Activated CD4-positive, alpha-beta T cell treated with anti-CD3 and anti-CD28 coated beads, Interleukin-2, amount 50 U/mL, for 16 hours (primary cell): ENCODE measurements around the gene PPARD.
"Not testable (repeated sequence)": the region's sequence is repeated elsewhere in the genome, so short reads cannot be mapped to it uniquely, and the experiment has no call there.

ENCODE experiments used
- DNase-seq: peaks from one replicate; pipeline ENCODE4 v3.0.0-alpha.2; 2020

PPARD gene

DNA sequence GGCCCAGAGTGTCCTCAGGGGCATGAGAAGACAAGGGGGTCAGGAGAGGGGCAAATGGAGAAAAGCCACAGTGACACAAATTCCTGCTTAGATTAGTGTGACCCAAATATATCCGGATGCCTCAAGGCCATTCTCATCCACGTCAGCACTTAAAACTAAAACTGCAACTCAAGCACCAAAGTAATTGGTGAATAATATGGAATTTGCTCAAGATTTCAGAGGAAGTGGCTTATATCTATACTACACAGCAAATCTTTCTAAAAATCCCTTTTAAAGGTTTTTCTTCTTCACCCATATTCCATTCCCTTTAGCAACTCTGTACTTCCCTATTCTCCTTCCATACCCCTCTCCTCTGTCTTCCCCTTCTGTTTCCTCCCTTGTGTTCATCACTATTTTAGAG, 29.6 kb upstream of the PPARD start:
- no peak for DNase-seq

DNA sequence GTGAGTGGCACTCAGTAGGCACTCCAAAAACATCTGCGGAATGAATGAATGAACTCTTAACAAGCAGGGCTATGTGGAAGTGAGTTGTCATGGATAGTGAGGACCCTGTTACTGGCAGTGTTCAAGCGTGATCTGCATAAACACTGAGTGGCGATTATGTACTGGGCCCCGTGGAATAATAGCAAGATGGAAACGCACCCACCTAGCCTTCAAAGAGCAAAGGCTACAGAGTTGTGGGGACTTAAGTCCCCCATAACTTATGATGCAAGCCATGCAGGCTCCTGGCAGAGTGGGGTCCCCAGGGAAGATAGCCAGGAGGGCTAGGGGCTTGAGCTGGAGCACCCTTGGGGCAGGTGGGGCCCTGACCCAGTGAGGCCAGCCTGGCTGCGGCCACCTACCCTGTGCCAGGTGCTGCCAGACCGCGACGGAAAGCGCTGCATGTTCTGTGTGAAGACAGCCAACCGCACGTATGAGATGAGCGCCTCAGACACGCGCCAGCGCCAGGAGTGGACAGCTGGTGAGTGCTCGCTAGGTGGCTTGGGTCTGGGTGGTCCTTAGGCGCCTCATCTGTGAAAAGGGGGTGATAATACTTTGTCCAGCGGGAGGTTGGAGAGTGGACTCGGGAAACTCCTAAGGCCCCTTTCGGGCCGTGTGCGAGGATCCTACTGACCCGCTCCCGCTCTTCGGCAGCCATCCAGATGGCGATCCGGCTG, 24.7 kb upstream of the PPARD start:
- DNase-seq, result no peak

DNA sequence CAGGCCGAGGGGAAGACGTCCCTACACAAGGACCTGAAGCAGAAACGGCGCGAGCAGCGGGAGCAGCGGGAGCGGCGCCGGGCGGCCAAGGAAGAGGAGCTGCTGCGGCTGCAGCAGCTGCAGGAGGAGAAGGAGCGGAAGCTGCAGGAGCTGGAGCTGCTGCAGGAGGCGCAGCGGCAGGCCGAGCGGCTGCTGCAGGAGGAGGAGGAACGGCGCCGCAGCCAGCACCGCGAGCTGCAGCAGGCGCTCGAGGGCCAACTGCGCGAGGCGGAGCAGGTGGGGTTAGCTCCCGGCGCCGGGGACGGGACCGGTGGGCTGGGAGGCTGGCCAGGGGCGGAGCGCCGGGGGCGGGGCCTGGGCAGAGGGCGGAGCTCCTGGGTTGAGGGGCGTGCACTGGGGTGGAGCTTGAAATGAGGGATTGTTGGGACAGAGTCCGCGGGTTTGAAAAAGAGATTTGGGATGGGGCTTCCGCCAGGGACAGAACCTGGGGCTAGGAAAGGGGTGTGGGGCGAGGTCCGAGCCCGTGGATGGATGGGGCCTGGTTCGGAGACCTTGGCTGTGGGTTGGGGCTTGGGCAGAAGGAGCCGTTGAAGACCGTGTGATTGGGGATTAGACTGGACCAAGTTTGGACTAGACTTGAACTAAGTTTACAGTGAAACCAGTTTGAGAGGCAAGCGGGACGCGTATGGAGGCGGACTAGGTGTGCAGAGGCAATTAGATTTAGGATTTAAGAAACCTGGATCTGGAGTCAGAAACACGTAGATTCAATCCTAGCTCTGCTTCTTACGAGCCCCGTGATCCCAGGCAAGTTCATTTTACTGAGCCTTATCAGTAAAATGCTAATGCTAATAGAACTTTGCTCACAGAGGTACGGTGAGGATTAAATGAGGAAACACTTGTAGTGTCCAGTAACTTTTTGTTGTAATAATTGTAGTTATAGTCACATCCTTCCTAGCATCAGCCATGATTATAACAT, 23.9 kb upstream of the PPARD start:
- DNase-seq, result no peak

DNA sequence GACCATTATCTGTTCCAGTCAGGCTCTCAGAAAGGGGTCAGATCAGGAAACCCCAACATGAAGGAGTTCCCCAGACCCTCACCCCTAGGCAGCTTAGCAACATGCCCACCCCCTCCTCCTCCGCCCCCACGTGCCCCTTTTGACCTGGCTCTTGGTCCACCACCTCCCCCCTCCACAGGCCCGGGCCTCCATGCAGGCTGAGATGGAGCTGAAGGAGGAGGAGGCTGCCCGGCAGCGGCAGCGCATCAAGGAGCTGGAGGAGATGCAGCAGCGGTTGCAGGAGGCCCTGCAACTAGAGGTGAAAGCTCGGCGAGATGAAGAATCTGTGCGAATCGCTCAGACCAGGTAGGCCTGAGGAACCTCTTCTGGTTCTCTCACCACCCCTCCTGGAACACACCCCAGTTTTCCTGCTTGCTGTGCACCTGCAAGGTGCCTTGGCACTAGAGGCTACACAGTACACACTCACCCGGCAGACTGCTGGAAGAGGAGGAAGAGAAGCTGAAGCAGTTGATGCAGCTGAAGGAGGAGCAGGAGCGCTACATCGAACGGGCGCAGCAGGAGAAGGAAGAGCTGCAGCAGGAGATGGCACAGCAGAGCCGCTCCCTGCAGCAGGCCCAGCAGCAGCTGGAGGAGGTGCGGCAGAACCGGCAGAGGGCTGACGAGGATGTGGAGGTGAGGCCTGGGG, 22.9 kb upstream of the PPARD start:
- no peak for DNase-seq

DNA sequence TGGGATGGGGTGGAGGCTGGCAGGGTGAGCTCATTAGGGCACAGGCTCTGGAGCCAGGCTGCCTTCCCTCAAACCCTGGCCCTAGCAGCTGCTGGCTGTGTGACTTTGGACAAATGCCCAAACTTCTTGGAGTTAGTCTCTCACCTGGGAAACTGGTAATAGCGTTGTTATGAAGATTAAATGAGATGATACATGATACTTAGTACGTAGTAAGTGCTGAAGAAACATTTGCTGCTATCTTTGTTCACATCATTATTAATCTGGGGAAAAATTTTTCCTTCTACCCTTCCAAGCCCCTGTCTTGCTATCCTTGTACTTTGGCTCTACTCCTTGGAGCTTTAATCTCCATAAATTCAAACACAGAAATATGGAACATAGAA, 22.3 kb upstream of the PPARD start:
- no peak for DNase-seq

DNA sequence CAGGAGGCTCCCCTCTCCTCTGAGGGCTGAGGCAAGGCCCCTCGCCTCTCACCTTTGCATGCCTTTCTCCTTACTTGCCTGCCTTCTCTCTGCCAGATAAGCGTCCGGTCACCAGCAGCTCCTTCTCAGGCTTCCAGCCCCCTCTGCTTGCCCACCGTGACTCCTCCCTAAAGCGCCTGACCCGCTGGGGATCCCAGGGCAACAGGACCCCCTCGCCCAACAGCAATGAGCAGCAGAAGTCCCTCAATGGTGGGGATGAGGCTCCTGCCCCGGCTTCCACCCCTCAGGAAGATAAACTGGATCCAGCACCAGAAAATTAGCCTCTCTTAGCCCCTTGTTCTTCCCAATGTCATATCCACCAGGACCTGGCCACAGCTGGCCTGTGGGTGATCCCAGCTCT, 21.3 kb upstream of the PPARD start:
- no peak for DNase-seq

DNA sequence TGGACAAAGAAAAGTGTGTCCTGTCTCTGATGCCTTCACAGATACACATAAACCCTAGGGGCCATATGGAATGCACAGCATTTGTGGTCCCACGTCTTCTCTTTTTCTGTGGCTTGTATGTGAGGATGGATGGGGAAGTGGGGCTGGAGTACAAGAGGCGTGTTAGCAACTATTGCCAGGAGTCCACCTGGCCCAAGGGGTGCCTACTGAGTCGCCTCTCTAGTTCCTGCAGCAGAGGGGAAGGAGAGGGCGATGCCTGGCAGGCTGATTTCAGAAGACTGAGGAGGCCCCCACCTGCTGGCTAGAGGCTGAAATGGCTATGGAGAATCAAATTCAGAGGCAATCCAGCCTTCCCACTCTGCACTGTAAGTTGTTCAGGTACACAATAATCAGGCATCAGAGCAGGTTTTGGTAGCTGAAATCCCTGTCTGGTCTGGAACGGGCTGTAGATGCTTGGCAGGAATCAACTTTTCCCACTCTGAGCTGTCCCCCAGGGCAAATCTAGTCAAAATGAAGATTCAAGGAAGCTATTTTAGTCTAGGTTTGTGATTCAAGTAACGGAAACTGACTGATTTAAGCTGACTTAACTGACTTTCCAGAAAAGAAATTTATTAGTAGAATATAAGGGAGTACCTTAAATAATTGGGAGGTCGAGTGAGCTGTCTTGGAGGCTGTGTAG, 14.9 kb upstream of the PPARD start:
- peak; percentile 76 for DNase-seq

DNA sequence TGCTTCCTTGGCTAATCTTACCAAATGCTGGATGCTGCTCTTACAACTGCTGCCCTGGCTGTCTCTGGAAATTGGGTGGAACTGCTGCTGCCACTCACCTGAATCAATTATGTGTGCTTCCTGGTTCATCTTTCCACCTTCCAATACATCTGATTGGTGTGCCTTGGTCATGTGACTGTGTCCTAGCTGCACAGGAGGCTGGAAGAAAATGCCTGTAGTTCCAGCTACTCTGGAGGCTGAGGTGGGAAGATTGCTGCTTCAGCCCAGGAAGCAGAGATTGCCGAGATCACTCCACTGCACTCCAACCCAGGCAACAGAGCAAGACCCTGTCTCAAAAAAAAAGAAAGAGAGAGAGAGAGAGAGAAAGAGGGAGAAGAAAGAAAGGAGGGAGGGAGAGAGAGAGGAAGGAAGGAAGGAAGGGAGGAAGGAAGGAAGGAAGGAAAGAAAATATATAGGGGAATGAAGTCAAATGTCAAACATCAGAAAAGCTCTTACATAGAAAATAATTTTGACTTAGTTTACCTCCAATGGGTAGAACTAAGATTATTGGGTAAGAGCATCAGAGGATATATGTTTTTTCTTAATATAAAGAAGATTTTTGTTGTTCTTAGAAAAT, 14.1 kb upstream of the PPARD start:
- DNase-seq, result no peak

DNA sequence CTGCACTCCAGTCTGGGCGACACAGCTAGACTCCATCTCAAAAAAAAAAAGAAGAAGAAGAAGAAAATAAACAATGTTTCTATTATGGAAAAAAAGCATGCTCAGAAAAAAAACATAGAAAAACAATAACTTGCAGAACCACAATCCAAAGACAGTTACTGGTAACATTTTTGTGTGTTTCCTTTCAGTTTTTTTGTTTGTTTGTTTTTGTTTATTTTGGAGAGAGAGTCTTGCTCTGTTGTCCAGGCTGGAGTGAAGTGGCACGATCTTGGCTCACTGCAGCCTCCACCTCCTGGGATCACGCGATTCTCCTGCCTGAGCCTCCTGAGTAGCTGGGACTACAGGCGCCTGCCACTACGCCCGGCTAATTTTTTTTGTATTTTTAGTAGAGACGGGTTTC, 13.4 kb upstream of the PPARD start:
- not testable (repeated sequence) for DNase-seq

DNA sequence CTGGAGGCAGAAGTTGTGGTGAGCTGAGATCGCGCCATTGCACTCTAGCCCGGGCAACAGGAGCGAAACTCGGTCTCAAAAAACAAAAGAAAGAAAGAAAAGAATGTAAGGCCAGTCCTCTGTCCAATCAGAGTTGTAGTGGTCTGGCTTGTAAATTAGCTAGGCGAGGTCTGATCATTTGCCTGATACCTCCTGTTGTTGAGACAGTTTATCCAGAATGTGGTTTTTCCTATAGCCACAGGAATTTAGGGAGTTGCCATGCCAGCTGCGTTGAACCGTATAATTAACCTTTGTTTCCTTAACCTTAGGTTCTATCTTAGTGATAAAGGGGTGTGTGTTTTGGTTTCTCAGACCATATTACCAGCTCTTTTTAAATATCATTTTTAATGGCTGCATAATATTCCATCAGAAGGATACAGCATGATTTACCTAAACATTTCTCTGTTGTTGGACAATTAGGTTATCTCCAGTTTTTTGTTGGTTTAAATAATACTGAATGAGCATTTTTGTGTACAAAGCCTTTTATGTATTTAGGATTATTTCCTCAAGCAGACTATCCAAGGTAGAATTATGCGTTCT, 11.7 kb upstream of the PPARD start:
- DNase-seq, result no peak

DNA sequence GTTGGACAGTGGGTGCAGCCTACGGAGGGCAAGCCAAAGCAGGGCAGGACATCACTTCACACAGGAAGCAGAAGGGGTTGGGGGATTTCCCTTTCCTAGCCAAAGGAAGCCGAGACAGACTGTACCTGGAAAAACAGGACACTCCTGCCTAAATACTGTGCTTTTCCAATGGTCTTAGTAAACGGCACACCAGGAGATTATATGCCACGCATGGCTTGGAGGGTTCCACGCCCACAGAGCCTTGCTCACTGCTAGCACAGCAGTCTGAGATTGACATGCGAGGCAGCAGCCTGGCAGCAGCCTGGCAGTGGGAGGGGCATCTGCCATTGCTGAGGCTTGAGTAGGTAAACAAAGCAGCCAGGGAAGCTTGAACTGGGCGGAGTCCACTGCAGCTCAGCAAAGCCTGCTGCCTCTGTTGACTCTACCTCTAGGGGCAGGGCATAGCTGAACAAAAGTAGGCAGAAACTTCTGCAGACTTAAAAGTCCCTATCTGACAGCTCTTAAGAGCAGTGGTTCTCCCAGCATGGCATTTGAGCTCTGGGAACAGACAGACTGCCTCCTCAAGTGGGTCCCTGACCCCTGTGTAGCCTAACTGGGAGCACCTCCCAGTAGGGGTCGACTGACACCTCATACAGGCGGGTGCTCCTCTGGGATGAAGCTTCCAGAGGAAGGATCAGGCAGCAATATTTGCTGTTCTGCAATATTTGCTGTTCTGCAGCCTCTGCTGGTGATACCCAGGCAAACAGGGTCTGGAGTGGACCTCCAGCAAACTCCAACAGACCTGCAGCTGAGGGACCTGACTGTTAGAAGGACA, 10.1 kb upstream of the PPARD start:
- DNase-seq, result peak; percentile 46

DNA sequence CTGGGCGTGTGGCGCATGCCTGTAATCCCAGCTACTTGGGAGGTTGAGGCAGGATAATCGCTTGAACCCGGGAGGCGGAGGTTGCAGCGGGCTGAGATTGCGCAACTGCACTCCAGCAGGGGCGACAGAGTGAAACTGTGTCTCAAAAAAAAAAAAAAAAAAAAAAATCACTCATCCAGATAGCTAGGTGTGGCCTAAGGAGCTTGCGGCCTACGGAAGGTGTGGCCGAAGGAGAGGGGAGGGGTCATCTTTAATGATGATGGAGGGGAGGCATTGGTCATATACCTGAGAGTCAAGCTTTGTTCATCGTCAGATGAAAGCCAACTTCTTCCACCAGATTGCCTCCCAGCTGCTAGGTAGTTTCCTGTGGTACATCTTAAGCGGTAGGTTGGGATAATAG, 801 bp upstream of the PPARD start:
- DNase-seq, result no peak

DNA sequence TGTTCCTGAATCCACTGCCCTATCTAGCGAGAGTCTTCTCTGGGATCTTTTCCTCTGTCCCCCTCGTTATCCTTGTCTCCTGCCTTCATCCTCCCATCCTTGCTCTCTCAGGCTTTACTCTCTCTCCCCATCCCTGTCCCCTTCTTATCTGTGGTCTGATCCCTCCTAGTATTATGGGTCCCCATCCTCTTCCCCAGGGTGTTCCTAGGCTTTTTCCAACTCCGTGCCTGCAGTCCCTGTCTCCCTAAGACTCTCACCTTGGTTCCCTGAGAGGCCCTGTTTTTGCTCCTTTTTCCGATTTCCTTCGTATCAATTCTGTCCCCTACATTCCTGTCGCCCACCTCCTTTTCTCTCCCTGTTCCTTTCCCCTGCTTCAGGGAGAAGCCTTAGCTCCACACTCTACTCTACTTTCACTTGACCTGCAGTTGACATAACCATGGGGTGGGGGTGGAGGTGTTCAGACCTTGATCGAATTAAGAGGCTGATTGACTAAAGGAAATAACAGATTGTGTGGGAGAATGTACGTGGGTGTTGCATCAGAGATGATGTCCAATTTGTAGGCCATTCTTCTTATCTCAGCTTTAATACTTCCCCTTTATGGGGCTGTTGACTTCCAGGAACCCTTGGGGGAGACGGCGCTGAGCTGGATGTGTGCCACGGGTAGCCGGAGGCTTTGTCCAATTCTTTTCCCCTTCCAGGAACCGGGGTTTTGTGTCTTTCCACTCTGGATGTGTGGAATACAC, 905 bp downstream of the PPARD start:
- no peak for DNase-seq

DNA sequence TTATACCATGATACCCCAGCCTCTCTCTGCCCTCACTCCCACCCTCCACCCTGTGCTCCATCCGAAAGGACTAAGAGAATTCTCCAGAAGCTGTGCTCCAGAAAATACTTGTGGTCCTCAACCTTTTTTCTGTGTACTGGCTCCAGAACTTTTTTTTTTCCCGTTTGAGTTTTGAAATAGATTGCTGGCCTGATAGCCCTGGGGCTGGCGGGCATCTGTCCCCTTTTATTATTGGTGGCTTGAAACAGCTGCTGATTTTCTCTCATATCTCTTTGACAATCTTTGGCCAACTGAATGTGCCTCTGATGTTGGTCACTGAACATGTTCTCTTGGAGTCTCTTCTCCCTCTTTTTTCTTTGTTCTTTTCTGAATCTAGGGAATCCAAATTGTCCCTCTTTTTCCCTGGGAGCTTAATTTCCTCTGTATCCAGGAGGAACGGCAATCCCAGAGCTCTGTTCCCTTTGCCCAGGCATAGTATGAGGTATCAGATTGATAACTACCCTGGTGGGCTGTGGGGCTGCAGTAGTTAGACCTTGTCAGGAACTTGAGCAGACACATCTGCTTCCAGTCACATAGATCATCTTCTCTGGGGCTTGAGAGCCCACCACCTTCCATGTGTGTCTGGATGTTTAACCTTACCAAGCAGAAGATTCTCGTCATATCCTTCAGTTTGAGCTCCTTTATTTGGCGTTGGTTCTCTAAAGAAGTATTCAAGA, 1.6 kb downstream of the PPARD start:
- no peak for DNase-seq

DNA sequence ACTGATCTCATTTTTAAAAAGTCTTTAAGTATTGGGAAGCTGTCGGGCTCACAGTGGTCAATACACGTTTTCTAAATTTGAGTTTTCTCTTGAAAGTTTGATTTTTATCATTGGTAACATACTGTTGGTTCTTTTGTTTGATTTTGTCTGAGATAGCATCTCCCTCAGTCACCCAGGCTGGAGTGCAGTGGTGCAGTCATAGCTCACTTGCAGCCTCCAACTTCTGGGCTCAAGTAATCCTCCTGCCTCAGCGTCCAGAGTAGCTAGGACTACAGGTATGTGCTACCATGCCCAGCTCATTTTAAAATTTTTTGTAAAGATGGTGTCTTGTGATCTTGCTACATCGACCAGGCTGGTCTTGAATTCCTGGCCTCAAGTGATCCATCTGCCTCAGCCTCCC, 9.1 kb downstream of the PPARD start:
- DNase-seq, result no peak

DNA sequence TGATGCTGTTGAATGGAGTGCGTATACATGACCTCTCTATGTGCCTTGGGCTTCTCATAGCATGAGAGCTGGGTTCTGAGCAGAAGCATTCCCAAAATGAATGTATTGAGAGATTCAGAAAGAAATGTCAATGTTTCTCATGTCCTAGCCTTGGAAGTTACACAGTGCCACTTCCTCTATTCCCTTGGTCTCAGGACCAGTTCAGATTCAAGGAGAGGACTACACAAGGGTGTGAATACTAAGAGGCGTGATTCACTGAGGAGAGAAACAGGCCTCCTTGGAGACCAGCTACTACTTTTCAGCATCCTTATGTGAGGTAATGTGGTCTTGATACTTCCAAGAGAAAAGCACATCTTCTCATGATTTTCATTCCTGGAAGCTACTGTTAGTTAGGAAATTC, 10.4 kb downstream of the PPARD start:
- DNase-seq, result no peak

DNA sequence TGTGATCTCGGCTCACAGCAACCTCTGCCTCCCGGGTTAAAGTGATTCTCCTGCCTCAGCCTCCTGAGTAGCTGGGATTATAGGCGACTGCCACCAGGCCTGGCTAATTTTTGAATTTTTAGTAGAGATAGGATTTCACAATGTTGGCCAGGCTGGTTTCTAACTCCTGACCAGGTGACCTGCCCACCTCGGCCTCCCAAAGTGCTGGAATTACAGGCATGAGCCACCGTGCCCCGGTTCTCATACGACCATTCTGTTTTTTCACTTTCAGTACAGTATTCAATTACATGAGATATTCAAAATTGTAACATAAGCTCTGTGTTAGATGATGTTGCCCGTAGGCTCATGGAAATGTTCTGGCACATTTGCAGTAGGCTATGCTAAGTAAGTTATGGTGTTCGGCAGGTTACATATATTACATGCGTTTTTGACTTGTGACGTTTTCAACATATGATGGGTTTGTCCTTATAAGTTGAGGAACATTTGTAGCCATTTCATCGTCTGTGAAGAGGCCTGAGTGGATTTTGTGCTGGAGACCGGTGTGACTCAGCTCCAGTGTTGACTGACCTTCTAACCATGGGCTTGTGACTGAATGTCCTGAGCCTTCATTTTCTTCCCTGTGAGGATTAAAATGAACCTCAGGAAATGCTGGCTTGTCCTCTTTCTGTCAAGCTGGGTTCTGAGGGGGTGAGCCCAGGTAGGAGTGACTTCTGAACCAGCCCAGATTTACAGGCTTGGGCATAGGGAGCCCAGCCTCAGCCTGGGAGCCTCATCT, 12.2 kb downstream of the PPARD start:
- no peak for DNase-seq

DNA sequence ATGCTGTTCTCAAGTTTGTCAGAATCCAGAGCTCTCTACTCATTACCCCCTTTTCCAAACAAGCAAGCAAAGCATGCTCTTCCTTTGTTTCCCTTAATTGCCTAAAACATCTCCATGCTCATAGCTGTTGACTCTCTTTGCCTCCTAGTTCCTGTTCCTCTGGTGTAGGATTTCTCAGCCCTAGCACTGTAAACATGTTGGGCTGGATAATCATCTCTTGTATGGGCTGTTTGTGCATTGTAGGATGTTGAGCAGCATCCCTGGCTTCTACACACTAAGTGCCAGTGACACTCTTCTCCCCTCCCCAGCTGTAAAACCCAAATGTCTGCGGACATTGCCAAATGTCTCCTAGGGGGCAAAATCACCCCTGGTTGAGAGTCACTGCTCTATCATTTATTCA, 14.0 kb downstream of the PPARD start:
- no peak for DNase-seq

DNA sequence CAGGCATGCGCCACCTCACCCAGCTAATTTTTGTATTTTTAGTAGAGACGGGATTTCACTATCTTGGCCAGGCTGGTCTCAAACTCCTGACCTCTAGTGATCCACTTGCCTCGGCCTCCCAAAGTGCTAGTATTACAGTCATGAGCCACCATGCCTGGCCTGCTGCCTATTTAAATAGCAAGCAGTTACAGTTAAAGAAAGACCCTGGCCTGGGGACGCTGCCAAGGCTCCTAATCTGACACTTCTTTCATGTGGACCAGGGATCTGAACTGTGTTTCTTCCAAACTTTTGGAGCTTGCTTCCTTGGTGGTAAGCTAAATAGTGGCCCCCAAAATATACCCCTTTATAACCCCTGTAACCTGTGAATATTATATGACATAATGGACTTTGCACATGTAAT, 15.3 kb downstream of the PPARD start:
- DNase-seq, result no peak
